Kidney (tissue), 14 donors: ENCODE data around the gene SMC1B. TPM values are rescaled to one million over a fixed set of nuclear protein-coding genes. Genes with fewer than 3 reads are reported as not detected.

Experiments used
- DNase-seq, 5 donors: peaks; one replicate each; pipeline ENCODE4 v3.0.0-alpha.2; 2013 to 2020
- FAIRE-seq: peaks from 2 replicates; lab custom pipeline; 2012; peaks lifted over from hg19 to GRCh38; lab: Jason Lieb, UNC
- H3K27ac ChIP-seq, 2 donors: one replicate each; pipeline ENCODE4 v1.7.0; 2013; ENCODE audit warnings: low read depth in 2 of 2, low read length in 2 of 2, inconsistent platforms in 1 of 2
- H3K27me3 ChIP-seq: one replicate; pipeline ENCODE4 v1.7.1; 2013; ENCODE audit warnings: low read length, inconsistent platforms; ENCODE audit not compliant: control insufficient read depth, insufficient read depth
- H3K36me3 ChIP-seq, 3 donors: one replicate each; pipeline versions ENCODE4 v1.7.0 to v1.7.1; 2013; ENCODE audit warnings: low read length in 3 of 3, control low read depth in 1 of 3, inconsistent platforms in 1 of 3; ENCODE audit not compliant: insufficient read depth in 3 of 3, control insufficient read depth in 2 of 3
- H3K4me1 ChIP-seq, 3 donors: one replicate each; pipeline versions ENCODE4 v1.7.0 to v1.7.1; 2013; ENCODE audit warnings: low read length in 3 of 3, inconsistent platforms in 1 of 3, low read depth in 1 of 3; ENCODE audit not compliant: control insufficient read depth in 2 of 3, insufficient read depth in 2 of 3
- H3K4me3 ChIP-seq, 3 donors: one replicate each; pipeline versions ENCODE4 v1.7.0 to v1.8.1; 2013; ENCODE audit warnings: low read length in 3 of 3, control low read depth in 1 of 3, inconsistent platforms in 1 of 3
- H3K9ac ChIP-seq, 3 donors: one replicate each; pipeline versions ENCODE4 v1.7.0 to v1.7.1; 2013; ENCODE audit warnings: low read length in 3 of 3, control low read depth in 1 of 3, inconsistent platforms in 1 of 3
- H3K9me3 ChIP-seq, 3 donors: one replicate each; pipeline versions ENCODE4 v1.7.0 to v1.7.1; 2013; ENCODE audit warnings: low read length in 3 of 3, control low read depth in 1 of 3, inconsistent platforms in 1 of 3; ENCODE audit not compliant: control insufficient read depth in 2 of 3, insufficient read depth in 1 of 3
- intact Hi-C: fragments of 100-400 bp; cut with DNase I; formaldehyde crosslinking; loops from one replicate; pipeline ENCODE4 v1.11.1; 2022
- polyA plus RNA-seq: library from polyadenylated mRNA; stranded (reverse); fragments of 350-450 nt; fragmentation: Illumina TruSeq; extraction: RNeasy Lipid Tissue Mini Kit (QIAGEN cat#74804); gene quantifications from one replicate; pipeline ENCODE4 v1.2.3, GENCODE V29; 2014; ENCODE audit warnings: low read depth, low replicate concordance; ENCODE audit not compliant: insufficient read depth
- total RNA-seq: library from RNA; stranded (reverse); fragmentation: NEBNext Ultra II Directional; extraction: Animal tissue kit (Norgen Biotek cat#: 25700); gene quantifications from one replicate; pipeline ENCODE4 v1.2.1, GENCODE V29; 2021
- TF ChIP-seq, protein P1 (sequence below): IDR thresholded peaks from 3 replicates; pipeline ENCODE4 v1.5.1; 2012; ENCODE audit warnings: mild to moderate bottlenecking, moderate library complexity, borderline replicate concordance; ENCODE audit not compliant: insufficient read depth; ENCODE audit errors: extremely low read depth
- donor health status: control.
- donor health status: control.
- donor health status: control.
- donor health status: control.
- donor health status: control.
- donor health status: DM: yes; HTN: yes; CAD: no.
- donor health status: Normal renal cell carcinoma (clear cell type).

SMC1B gene
- total and polyA plus RNA-seq, 2 donors from 2014 or later = not detected

DNA sequence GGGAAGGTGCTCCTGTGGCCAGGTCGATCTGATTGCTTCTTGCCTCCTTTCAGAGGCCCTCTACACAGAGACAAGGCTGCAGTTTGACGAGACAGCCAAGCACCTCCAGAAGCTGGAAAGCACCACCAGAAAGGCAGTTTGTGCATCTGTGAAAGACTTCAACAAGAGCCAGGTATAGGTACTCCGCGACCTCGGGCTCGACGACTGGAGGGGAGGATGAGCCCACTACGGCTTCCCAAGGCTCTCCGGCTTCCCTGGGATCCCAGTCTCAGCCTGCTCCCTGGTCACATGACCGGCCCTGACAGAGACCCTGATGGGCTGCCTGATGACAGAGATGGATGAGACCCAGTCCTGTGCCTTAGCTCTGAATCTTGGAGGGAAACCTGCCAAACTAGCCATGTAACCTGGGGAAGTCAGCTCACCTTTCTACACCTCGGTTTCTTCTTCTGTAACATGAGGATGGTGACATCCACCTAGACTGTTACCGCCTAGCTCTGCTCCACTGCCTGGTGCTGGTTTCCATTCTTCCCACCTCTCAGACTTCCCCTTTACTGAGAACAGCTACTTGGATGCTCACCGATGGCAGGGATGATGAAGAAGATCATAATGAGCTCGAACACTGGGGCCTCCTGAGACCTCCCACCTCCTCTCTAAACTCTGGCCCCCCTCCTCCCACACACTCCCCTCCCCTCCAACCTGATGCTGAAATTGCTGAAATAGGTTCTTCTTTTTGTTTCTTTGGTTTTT lies 9.0 kb upstream of the SMC1B start:
- Histone ChIP-seq H3K27ac (no peak overlapping the region), H3K9ac (no peak overlapping the region), H3K27me3 (no peaks in the 10 kb centered on the region), H3K4me3 (no peak overlapping the region), H3K36me3 (no peaks in the 10 kb centered on the region), H3K9me3 (peaks cover 0 to 3% (median 0%) of the 10 kb centered on the region in 3 donors), H3K4me1 (no peaks in the 10 kb centered on the region)
- no peak for DNase-seq
- TF ChIP-seq, protein P1, sequence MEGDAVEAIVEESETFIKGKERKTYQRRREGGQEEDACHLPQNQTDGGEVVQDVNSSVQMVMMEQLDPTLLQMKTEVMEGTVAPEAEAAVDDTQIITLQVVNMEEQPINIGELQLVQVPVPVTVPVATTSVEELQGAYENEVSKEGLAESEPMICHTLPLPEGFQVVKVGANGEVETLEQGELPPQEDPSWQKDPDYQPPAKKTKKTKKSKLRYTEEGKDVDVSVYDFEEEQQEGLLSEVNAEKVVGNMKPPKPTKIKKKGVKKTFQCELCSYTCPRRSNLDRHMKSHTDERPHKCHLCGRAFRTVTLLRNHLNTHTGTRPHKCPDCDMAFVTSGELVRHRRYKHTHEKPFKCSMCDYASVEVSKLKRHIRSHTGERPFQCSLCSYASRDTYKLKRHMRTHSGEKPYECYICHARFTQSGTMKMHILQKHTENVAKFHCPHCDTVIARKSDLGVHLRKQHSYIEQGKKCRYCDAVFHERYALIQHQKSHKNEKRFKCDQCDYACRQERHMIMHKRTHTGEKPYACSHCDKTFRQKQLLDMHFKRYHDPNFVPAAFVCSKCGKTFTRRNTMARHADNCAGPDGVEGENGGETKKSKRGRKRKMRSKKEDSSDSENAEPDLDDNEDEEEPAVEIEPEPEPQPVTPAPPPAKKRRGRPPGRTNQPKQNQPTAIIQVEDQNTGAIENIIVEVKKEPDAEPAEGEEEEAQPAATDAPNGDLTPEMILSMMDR = no peak
- intact Hi-C loops = no loop called here
- FAIRE-seq = no peak

DNA sequence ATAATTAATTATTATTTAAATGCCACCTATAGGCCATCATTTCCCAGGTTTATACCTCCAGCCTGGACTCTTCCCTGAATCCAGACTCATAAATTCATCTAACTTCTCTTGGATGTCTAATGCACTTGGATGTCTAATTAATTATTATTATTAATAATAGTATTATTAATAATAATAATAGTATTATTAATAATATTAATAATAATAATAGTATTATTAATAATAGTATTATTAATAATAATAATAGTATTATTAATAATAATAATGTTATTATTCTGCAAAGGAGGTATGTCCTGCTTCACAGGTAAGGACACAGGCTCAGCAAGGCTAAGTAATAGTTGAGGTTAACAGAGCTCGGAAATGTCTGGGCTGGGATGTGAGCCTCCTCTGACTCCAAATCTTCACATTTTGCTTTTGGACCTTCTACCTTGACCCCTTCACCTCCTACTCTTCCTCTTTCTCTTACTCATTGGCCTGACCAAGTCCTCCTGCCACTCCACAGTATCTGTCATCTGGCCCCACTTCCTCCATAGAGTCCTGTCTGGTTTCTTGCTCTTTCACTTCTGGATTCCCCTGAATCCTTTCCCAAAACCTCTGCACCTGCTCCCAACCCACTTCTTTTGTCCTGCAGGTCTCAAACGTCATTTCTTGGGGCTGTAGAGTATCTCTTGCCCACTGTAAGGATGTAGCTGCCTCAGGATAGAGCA lies 8.1 kb upstream of the SMC1B start:
- no peak overlapping the region for H3K4me3 ChIP-seq
- H3K36me3 ChIP-seq = no peaks in the 10 kb centered on the region
- no peaks in the 10 kb centered on the region for H3K4me1 ChIP-seq
- FAIRE-seq = no peak
- H3K27ac ChIP-seq = no peak overlapping the region
- H3K27me3 ChIP-seq = no peaks in the 10 kb centered on the region
- TF ChIP-seq, protein P1 = no peak
- no peak for DNase-seq
- intact Hi-C loops = no loop called here
- no peaks in the 10 kb centered on the region for H3K9me3 ChIP-seq
- no peak overlapping the region for H3K9ac ChIP-seq

DNA sequence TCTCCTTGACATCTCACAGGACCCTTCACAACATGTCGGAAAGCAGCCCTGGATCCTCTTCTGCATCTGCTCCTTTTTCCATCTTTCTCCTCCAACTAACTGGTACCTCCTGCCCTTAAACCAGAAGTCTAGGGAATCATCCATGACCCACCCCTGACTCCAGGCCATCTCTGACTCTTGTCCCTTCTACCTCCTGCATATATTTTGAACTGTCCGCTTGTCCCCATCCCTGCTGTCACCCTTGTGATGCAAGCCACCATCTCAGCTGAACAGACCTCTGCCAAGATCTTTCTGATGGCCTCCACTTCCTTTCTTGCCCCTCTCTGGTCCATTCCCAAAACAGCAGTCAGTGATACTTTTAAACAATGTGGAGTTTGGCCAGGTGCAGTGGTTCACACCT lies 7.1 kb upstream of the SMC1B start:
- no peak overlapping the region for H3K27ac ChIP-seq
- DNase-seq (peak in 1 of 5 donors; percentile 1), FAIRE-seq (no peak)
- no peaks in the 10 kb centered on the region for H3K27me3 ChIP-seq
- H3K4me1 ChIP-seq = no peaks in the 10 kb centered on the region
- TF ChIP-seq, protein P1 = no peak
- no peak overlapping the region for H3K4me3 ChIP-seq
- no peaks in the 10 kb centered on the region for H3K36me3 ChIP-seq
- no peak overlapping the region for H3K9ac ChIP-seq
- H3K9me3 ChIP-seq = no peaks in the 10 kb centered on the region
- intact Hi-C loops = no loop called here
